Eye (tissue), 1 donor: ENCODE data around the gene CCT2.

ENCODE experiments used
- DNase-seq: peaks from one replicate; pipeline ENCODE4 v3.0.0-alpha.2; 2015

The CCT2 gene

GRCh38 chr12:69585189-69586062, at the start of gene CCT2:
Gene CCT2, plus strand, starts transcription at chr12:69585459. Its CDS starts 63 bp downstream, at chr12:69585522.
- peak; percentile 99 for DNase-seq

GRCh38 chr12:69540987-69541386, 44.3 kb upstream of the CCT2 start:
- DNase-seq: no peak

GRCh38 chr12:69544087-69544486, 41.2 kb upstream of the CCT2 start:
- DNase-seq: no peak

GRCh38 chr12:69545081-69545480, 40.2 kb upstream of the CCT2 start:
- no peak for DNase-seq

- no peak for DNase-seq
Observed at GRCh38 chr12:69546693-69547438, 38.4 kb upstream of the CCT2 start.

- DNase-seq: no peak
Observed at GRCh38 chr12:69548687-69549086, 36.6 kb upstream of the CCT2 start.

GRCh38 chr12:69550569-69551350, 34.5 kb upstream of the CCT2 start:
- no peak for DNase-seq

- DNase-seq: peak; percentile 49
Observed at GRCh38 chr12:69553628-69554248, 31.5 kb upstream of the CCT2 start.

GRCh38 chr12:69555461-69555860, 29.8 kb upstream of the CCT2 start:
- peak; percentile 20 for DNase-seq

- DNase-seq: no peak
Observed at GRCh38 chr12:69556383-69556782, 28.9 kb upstream of the CCT2 start.

GRCh38 chr12:69563166-69563762, 22.0 kb upstream of the CCT2 start:
- DNase-seq: no peak

GRCh38 chr12:69566603-69567002, 18.7 kb upstream of the CCT2 start:
- no peak for DNase-seq

GRCh38 chr12:69569236-69569635, 16.0 kb upstream of the CCT2 start:
- no peak for DNase-seq

GRCh38 chr12:69570000-69570516, 15.2 kb upstream of the CCT2 start:
- no peak for DNase-seq

- DNase-seq: peak; percentile 84
Observed at GRCh38 chr12:69570545-69571399, 14.5 kb upstream of the CCT2 start.

- DNase-seq: no peak
Observed at GRCh38 chr12:69575346-69575745, 9.9 kb upstream of the CCT2 start.

GRCh38 chr12:69578283-69578682, 7.0 kb upstream of the CCT2 start:
- DNase-seq: no peak

- no peak for DNase-seq
Observed at GRCh38 chr12:69579029-69579428, 6.2 kb upstream of the CCT2 start.

GRCh38 chr12:69580074-69580473, 5.2 kb upstream of the CCT2 start:
- DNase-seq: no peak

- DNase-seq: no peak
Observed at GRCh38 chr12:69583203-69583602, 2.1 kb upstream of the CCT2 start.

- no peak for DNase-seq
Observed at GRCh38 chr12:69588527-69588926, 3.3 kb downstream of the CCT2 start.
